DOHH2 (cell line): ENCODE data around the gene S100A16.

Experiments
- H3F3A ChIP-seq: fragments of 200-600 bp; sonication (generic), shearing (Covaris generic); 2 replicates; pipeline ENCODE4 v1.6.0; 2016; ENCODE audit warnings: antibody characterized with exemption, mild to moderate bottlenecking; ENCODE audit not compliant: control insufficient read depth, insufficient read depth
- H3K27ac ChIP-seq: fragments of 200-600 bp; sonication (generic); 2 replicates; pipeline ENCODE4 v1.5.1; 2014; ENCODE audit warnings: low read depth, mild to moderate bottlenecking, low read length, moderate library complexity
- H3K27me3 ChIP-seq: fragments of 200-600 bp; sonication (generic); 2 replicates; pipeline ENCODE4 v1.6.1; 2014; ENCODE audit warnings: mild to moderate bottlenecking, low read length, mixed read lengths; ENCODE audit not compliant: control insufficient read depth
- H3K36me3 ChIP-seq: fragments of 200-600 bp; sonication (generic); 2 replicates; pipeline ENCODE4 v1.6.1; 2014; ENCODE audit warnings: mild to moderate bottlenecking, low read length, moderate library complexity, mixed read lengths; ENCODE audit not compliant: control insufficient read depth
- H3K4me1 ChIP-seq: fragments of 200-600 bp; sonication (generic); 2 replicates; pipeline ENCODE4 v1.6.1; 2014; ENCODE audit warnings: mild to moderate bottlenecking, low read length, mixed read lengths; ENCODE audit not compliant: control insufficient read depth
- H3K4me2 ChIP-seq: fragments of 200-600 bp; sonication (generic); 2 replicates; pipeline ENCODE4 v1.6.0; 2014; ENCODE audit warnings: mild to moderate bottlenecking, low read length, moderate library complexity
- H3K4me3 ChIP-seq: fragments of 200-600 bp; sonication (generic); 2 replicates; pipeline ENCODE4 v1.5.1; 2014; ENCODE audit warnings: mild to moderate bottlenecking, low read length, mixed read lengths
- H3K79me2 ChIP-seq: fragments of 200-600 bp; sonication (generic); 2 replicates; pipeline ENCODE4 v1.6.1; 2014; ENCODE audit warnings: mild to moderate bottlenecking, low read length, mixed read lengths; ENCODE audit not compliant: control insufficient read depth
- H3K9me2 ChIP-seq: fragments of 200-600 bp; sonication (generic); replicated peaks from 2 replicates; pipeline ENCODE4 v1.6.1; 2014; ENCODE audit warnings: mild to moderate bottlenecking, low read length, mixed read lengths; ENCODE audit not compliant: control insufficient read depth
- H3K9me3 ChIP-seq: fragments of 200-600 bp; sonication (generic); 2 replicates; pipeline ENCODE4 v1.6.1; 2014; ENCODE audit warnings: antibody characterized with exemption, low read length, mixed read lengths; ENCODE audit not compliant: control insufficient read depth, insufficient read depth
- H4K20me1 ChIP-seq: fragments of 200-600 bp; sonication (generic); 2 replicates; pipeline ENCODE4 v1.6.0; 2014; ENCODE audit warnings: low read depth, mild to moderate bottlenecking, antibody characterized with exemption, low read length, moderate library complexity; ENCODE audit not compliant: control insufficient read depth, insufficient read depth
- EZH2phosphoT487 ChIP-seq: fragments of 200-600 bp; sonication (generic); IDR thresholded peaks from 2 replicates; pipeline ENCODE4 v1.6.1; 2017; ENCODE audit warnings: borderline replicate concordance, mild to moderate bottlenecking, antibody characterized with exemption, low read length, moderate library complexity, mixed read lengths
- TF ChIP-seq, protein P1 (sequence below): fragments of 200-600 bp; sonication (generic); IDR thresholded peaks from one replicate; pipeline ENCODE4 v1.5.1; 2014; ENCODE audit warnings: antibody characterized with exemption, mild to moderate bottlenecking, low read depth, low read length; ENCODE audit not compliant: poor library complexity, severe bottlenecking

S100A16 gene

DNA sequence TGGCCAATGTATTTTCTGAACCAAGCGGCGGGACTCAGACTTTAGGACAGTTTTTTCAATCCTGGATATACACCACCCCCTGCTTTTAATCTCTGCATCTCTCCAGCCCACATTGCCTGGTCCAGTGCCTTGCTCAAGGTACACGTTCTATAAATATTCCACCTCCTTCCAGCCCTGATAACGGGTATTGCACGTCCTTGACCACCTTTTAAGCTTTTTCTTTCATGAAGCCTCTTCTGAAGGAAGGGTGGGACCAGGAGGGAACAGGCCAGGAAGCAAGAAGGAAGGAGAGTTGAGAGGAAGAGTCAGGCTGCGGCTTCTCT, 3.4 kb downstream of the S100A16 start:
- Histone ChIP-seq H3K4me2 (no peak overlapping the region), H3K79me2 (no peaks in the 10 kb centered on the region), H3K27me3 (no peaks in the 10 kb centered on the region), H3K9me3 (no peaks in the 10 kb centered on the region), H3K9me2 (no peaks in the 10 kb centered on the region), H3K36me3 (no peaks in the 10 kb centered on the region), H4K20me1 (no peaks in the 10 kb centered on the region), H3K27ac (no peak overlapping the region), H3K4me1 (no peaks in the 10 kb centered on the region), H3F3A (no peaks in the 10 kb centered on the region), H3K4me3 (no peak overlapping the region)
- TF ChIP-seq EZH2phosphoT487 = no peak
- TF ChIP-seq, protein P1, sequence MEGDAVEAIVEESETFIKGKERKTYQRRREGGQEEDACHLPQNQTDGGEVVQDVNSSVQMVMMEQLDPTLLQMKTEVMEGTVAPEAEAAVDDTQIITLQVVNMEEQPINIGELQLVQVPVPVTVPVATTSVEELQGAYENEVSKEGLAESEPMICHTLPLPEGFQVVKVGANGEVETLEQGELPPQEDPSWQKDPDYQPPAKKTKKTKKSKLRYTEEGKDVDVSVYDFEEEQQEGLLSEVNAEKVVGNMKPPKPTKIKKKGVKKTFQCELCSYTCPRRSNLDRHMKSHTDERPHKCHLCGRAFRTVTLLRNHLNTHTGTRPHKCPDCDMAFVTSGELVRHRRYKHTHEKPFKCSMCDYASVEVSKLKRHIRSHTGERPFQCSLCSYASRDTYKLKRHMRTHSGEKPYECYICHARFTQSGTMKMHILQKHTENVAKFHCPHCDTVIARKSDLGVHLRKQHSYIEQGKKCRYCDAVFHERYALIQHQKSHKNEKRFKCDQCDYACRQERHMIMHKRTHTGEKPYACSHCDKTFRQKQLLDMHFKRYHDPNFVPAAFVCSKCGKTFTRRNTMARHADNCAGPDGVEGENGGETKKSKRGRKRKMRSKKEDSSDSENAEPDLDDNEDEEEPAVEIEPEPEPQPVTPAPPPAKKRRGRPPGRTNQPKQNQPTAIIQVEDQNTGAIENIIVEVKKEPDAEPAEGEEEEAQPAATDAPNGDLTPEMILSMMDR = no peak

DNA sequence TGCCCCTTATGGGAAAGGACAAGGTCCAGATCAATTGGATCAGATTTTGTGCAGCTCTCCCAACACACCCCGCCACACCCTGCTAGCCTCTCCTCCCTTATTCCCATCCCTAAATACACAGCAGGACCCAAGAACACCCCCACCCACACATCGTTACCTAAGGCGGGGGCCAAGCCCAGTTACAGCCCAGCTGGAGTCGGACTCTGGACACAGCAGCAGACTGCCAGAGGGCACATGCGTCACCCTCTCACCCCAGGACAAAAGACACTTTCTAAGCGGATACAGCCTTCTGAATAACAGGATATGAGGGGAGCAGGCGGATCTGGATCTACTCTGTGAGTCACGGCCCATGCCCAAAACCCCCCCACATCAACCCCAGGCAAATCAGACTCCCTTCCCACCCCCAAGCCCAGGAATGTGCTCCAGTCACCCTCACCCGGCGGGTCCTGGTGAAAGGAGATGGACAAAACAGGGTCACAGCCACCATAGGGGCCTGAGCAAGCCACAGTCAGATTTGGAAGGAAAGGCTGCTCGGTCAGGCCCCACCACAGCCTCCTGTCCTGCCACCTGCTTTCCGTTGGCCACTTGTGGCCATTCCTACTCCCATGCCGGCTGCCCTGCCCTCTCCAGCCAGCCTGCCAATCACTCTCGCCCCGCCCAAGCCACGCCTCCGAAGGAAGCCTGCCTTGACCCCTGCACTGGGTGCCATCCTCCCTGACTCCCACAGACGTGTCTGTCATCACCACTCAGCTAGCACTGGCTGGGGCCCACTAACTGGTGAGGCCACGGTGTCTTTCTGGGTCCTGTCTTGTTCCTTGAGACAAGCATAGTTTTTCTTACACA, 4.0 kb downstream of the S100A16 start:
- Histone ChIP-seq H4K20me1 (no peaks in the 10 kb centered on the region), H3K79me2 (no peaks in the 10 kb centered on the region), H3K36me3 (no peaks in the 10 kb centered on the region), H3K4me1 (peaks cover 4% of the 10 kb centered on the region; the same call in 1 of the 2 replicates), H3F3A (no peaks in the 10 kb centered on the region), H3K9me3 (no peaks in the 10 kb centered on the region), H3K4me3 (no peak overlapping the region), H3K9me2 (no peaks in the 10 kb centered on the region), H3K4me2 (no peak overlapping the region), H3K27ac (no peak overlapping the region), H3K27me3 (no peaks in the 10 kb centered on the region)
- TF ChIP-seq, protein P1 = no peak
- no peak for TF ChIP-seq EZH2phosphoT487

DNA sequence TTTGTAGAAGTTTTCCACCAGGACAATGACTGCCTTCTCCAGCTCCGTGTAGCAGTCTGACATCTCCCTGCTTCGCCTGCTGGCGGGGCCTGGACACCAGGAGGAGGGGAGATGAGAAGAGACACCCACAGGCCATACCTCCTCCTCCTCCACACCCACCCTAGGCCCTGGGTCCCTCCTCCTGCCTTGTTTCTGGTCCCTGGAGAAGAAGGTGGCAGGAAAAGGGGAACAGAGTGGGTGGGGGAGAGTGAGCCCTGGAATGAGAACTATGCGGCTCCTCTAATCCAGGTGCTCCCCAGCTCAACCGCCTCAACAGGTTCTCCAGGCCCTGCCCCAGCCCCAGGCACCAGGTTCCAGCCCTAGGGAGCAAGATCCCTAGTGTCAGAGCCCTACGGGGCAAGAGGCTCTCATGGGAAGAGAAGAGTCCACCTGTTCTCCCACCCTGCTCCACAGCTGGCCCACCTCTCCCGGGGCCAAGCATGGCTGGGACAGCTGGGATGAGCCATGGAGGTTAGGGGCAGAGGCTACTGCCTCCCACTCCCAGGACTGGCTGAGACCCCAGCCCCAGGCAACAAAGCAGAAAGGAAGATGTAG, 4.8 kb downstream of the S100A16 start:
- H3K9me2 ChIP-seq = no peaks in the 10 kb centered on the region

More for the DNA sequence above, 4.8 kb downstream of the S100A16 start:
- no peak overlapping the region for H3K4me2 ChIP-seq
- no peaks in the 10 kb centered on the region for H3K36me3 ChIP-seq
- peaks cover 5% of the 10 kb centered on the region; the same call in 1 of the 2 replicates for H3K4me1 ChIP-seq
- no peaks in the 10 kb centered on the region for H3F3A ChIP-seq
- no peaks in the 10 kb centered on the region for H3K9me3 ChIP-seq
- no peaks in the 10 kb centered on the region for H3K27me3 ChIP-seq
- H3K4me3 ChIP-seq = no peak overlapping the region
- no peak for TF ChIP-seq EZH2phosphoT487
- TF ChIP-seq, protein P1 = no peak
- no peak overlapping the region for H3K27ac ChIP-seq
- no peaks in the 10 kb centered on the region for H4K20me1 ChIP-seq
- H3K79me2 ChIP-seq = no peaks in the 10 kb centered on the region
